Neural progenitor cell (in vitro differentiated cells): ENCODE data around the gene SND1. TPM values are rescaled to one million over a fixed set of nuclear protein-coding genes. Genes with fewer than 3 reads are reported as not detected.

Experiments used
- DNase-seq: peaks from one replicate; pipeline ENCODE4 v3.0.0-alpha.2; 2016; ENCODE audit warnings: low spot score
- H2AFZ ChIP-seq: fragments of 200-600 bp; sonication (generic); replicated peaks from 2 replicates; pipeline ENCODE4 v1.6.1; 2016; ENCODE audit warnings: antibody characterized with exemption
- H3F3A ChIP-seq: fragments of 200-600 bp; sonication (generic); 2 replicates; pipeline ENCODE4 v1.6.1; 2016; ENCODE audit warnings: antibody characterized with exemption, low read depth
- H3K27ac ChIP-seq: fragments of 200-600 bp; sonication (generic); 2 replicates; pipeline ENCODE4 v1.5.1; 2016; ENCODE audit warnings: mild to moderate bottlenecking
- H3K27me3 ChIP-seq: fragments of 200-600 bp; sonication (generic); 2 replicates; pipeline ENCODE4 v1.6.1; 2016; ENCODE audit warnings: mild to moderate bottlenecking, moderate library complexity
- H3K36me3 ChIP-seq: fragments of 200-600 bp; sonication (generic); 2 replicates; pipeline ENCODE4 v1.5.1; 2016
- H3K4me1 ChIP-seq: fragments of 200-600 bp; sonication (generic); 2 replicates; pipeline ENCODE4 v1.6.1; 2016; ENCODE audit warnings: mixed run types
- H3K4me2 ChIP-seq: fragments of 200-600 bp; sonication (generic); 2 replicates; pipeline ENCODE4 v1.6.1; 2016
- H3K4me3 ChIP-seq: fragments of 200-600 bp; sonication (generic); 2 replicates; pipeline ENCODE4 v1.5.1; 2016
- H3K79me2 ChIP-seq: fragments of 200-600 bp; sonication (generic); 2 replicates; pipeline ENCODE4 v1.6.1; 2016; ENCODE audit warnings: low read depth
- H3K9ac ChIP-seq: fragments of 200-600 bp; sonication (generic); 2 replicates; pipeline ENCODE4 v1.6.1; 2016
- H3K9me3 ChIP-seq: fragments of 200-600 bp; sonication (generic); 2 replicates; pipeline ENCODE4 v1.5.1; 2016; ENCODE audit warnings: low read depth
- H4K20me1 ChIP-seq: fragments of 200-600 bp; sonication (generic); 2 replicates; pipeline ENCODE4 v1.6.1; 2016; ENCODE audit warnings: low read depth
- H3K27ac Mint-ChIP-seq: 3 replicates; pipeline ENCODE4 v1.8.0; 2021; ENCODE audit warnings: mixed read lengths
- H3K27me3 Mint-ChIP-seq: 2 replicates; pipeline ENCODE4 v1.8.0; 2022; ENCODE audit warnings: low read depth, mild to moderate bottlenecking, inconsistent platforms, moderate library complexity, mixed read lengths; ENCODE audit not compliant: insufficient read depth
- H3K36me3 Mint-ChIP-seq: 3 replicates; pipeline ENCODE4 v1.8.0; 2021; ENCODE audit warnings: mixed read lengths
- H3K4me1 Mint-ChIP-seq: 3 replicates; pipeline ENCODE4 v1.8.0; 2021; ENCODE audit warnings: mixed read lengths
- H3K4me3 Mint-ChIP-seq: 3 replicates; pipeline ENCODE4 v1.8.0; 2021; ENCODE audit warnings: mild to moderate bottlenecking, moderate library complexity, mixed read lengths
- H3K9me3 Mint-ChIP-seq: 3 replicates; pipeline ENCODE4 v1.8.0; 2020; ENCODE audit warnings: mixed read lengths
- CTCF ChIP-seq: fragments of 200-600 bp; sonication (generic); IDR thresholded peaks from 2 replicates; pipeline ENCODE4 v1.5.1; 2017; ENCODE audit warnings: antibody characterized with exemption, mild to moderate bottlenecking
- EZH2 ChIP-seq: fragments of 200-600 bp; sonication (generic); IDR thresholded peaks from 2 replicates; pipeline ENCODE4 v1.6.1; 2017; ENCODE audit warnings: antibody characterized with exemption, mild to moderate bottlenecking, moderate library complexity
- EZH2phosphoT487 ChIP-seq: fragments of 200-600 bp; sonication (generic); IDR thresholded peaks from 2 replicates; pipeline ENCODE4 v1.6.1; 2017; ENCODE audit warnings: antibody characterized with exemption
- total RNA-seq: library from RNA; depleted of rRNA; stranded (reverse); fragments of >200 nt; gene quantifications from 2 replicates; pipeline ENCODE4 v1.2.3, GENCODE V29; 2015; ENCODE audit warnings: low replicate concordance

The SND1 gene
- total RNA-seq, 1 donor from 2014 or later = 154 TPM

DNA sequence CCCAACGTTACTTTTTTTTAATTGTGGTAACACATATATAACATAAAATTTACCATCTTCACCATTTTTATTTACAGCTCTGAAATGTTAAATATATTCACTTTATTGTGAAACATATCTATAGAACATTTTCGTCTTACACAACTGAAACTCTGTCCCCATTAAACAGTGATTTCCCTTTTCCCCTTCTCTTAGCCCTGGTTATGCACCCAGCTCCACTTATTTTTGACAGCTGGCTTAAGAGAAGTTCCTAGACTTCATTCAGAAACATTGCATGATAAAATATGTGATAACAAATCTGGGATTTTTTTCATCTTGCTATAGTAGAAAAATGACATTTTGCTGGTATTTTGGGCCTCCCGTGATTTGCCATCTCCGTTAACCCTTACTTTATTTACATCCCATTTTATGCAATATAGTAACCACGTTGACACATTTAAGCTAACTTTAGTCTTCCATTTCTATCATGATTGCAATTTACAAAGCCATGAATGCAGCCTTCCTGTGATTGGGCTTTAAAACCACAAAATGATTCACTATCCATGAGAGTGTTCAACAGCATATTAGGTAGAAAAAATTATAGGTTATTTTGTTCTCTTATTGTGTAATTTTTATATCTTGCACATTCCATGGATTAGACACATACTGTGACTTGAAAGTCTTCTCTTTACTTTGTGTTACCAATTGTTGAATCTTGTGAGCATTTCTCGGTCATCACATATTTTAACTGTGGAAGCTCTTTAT is 139.6 kb downstream of the SND1 start:
- Histone ChIP-seq H3F3A (peaks cover 4% of the 10 kb centered on the region), H3K27ac (no peak overlapping the region), H2AFZ (no peak overlapping the region), H4K20me1 (no peaks in the 10 kb centered on the region), H3K36me3 (no peaks in the 10 kb centered on the region), H3K27me3 (no peaks in the 10 kb centered on the region), H3K9ac (no peak overlapping the region), H3K79me2 (peaks cover 14% of the 10 kb centered on the region), H3K9me3 (no peaks in the 10 kb centered on the region), H3K4me2 (no peak overlapping the region), H3K4me3 (no peak overlapping the region), H3K4me1 (no peaks in the 10 kb centered on the region)
- H3K4me3 Mint-ChIP-seq = no peak overlapping the region
- H3K9me3 Mint-ChIP-seq = no peaks in the 10 kb centered on the region
- no peak overlapping the region for H3K27ac Mint-ChIP-seq
- peaks cover 4% of the 10 kb centered on the region for H3K36me3 Mint-ChIP-seq
- no peaks in the 10 kb centered on the region for H3K27me3 Mint-ChIP-seq
- no peak for DNase-seq
- no peak for TF ChIP-seq EZH2phosphoT487
- TF ChIP-seq EZH2 = no peak
- no peak for TF ChIP-seq CTCF
- peaks cover 4% of the 10 kb centered on the region for H3K4me1 Mint-ChIP-seq

GRCh38 chr7:127792528-127793342 is 140.7 kb downstream of the SND1 start:
- H3K4me3 Mint-ChIP-seq = no peak overlapping the region
- no peaks in the 10 kb centered on the region for H3K27me3 Mint-ChIP-seq
- H3F3A ChIP-seq = peaks cover 9% of the 10 kb centered on the region
- no peak overlapping the region for H3K4me3 ChIP-seq
- H4K20me1 ChIP-seq = no peaks in the 10 kb centered on the region
- H3K9me3 Mint-ChIP-seq = no peaks in the 10 kb centered on the region
- no peak for TF ChIP-seq EZH2
- peak; percentile 78 for TF ChIP-seq CTCF
- DNase-seq = peak; percentile 71
- no peak overlapping the region for H3K9ac ChIP-seq
- no peaks in the 10 kb centered on the region for H3K27me3 ChIP-seq
- H3K4me1 ChIP-seq = peaks cover 7% of the 10 kb centered on the region
- no peak overlapping the region for H3K27ac ChIP-seq
- no peaks in the 10 kb centered on the region for H3K36me3 ChIP-seq
- peaks cover 8% of the 10 kb centered on the region for H3K4me1 Mint-ChIP-seq
- no peak overlapping the region for H3K4me2 ChIP-seq
- H3K9me3 ChIP-seq = no peaks in the 10 kb centered on the region
- H3K27ac Mint-ChIP-seq = no peak overlapping the region
- H2AFZ ChIP-seq = no peak overlapping the region
- peaks cover 4% of the 10 kb centered on the region for H3K36me3 Mint-ChIP-seq
- H3K79me2 ChIP-seq = peaks cover 17% of the 10 kb centered on the region

DNA sequence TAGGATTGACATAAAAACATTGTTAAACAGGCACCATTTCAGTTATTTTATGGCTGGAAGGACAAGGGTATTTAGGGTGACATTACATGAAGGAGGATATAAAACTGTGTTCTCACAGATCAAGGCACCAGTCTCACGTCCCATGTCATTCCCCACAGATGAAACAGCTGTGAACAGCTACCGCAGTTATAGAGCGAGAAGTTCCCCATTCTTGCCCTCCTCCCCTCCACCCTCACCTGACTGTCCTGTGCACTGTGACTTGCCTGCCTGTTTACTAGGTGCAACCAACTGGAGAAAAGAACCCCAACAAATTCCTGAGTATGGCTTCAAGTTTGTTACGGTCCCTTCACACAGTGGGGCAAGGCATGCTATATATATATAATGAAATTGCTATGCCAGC is 141.6 kb downstream of the SND1 start:
- Mint-ChIP-seq H3K4me3 (no peak overlapping the region), H3K4me1 (peaks cover 13% of the 10 kb centered on the region), H3K27me3 (no peaks in the 10 kb centered on the region), H3K36me3 (peaks cover 4% of the 10 kb centered on the region), H3K27ac (no peak overlapping the region), H3K9me3 (no peaks in the 10 kb centered on the region)
- Histone ChIP-seq H2AFZ (no peak overlapping the region), H3K27me3 (no peaks in the 10 kb centered on the region), H3K36me3 (no peaks in the 10 kb centered on the region), H3K9me3 (no peaks in the 10 kb centered on the region), H3K4me1 (peaks cover 12% of the 10 kb centered on the region), H4K20me1 (peaks cover 6% of the 10 kb centered on the region), H3K4me2 (no peak overlapping the region), H3K79me2 (peaks cover 26% of the 10 kb centered on the region), H3F3A (peaks cover 10% of the 10 kb centered on the region), H3K4me3 (no peak overlapping the region), H3K27ac (no peak overlapping the region), H3K9ac (no peak overlapping the region)
- DNase-seq = no peak
- no peak for TF ChIP-seq EZH2phosphoT487
- TF ChIP-seq CTCF = no peak
- no peak for TF ChIP-seq EZH2
